Uterine smooth muscle cell (primary cell): ENCODE measurements around the gene SYAP1. TPM values are rescaled to one million over a fixed set of nuclear protein-coding genes. Genes with fewer than 3 reads are reported as not detected.

Experiments
- total RNA-seq: library from RNA; depleted of rRNA; stranded (reverse); fragments of >200 nt; gene quantifications from 2 replicates; pipeline ENCODE4 v1.2.3, GENCODE V29; 2014

Gene SYAP1
- 46.2 and 52.1 TPM in 2 replicates for total RNA-seq

GRCh38 chrX:16719334-16720084 is at the start of gene SYAP1:
Gene SYAP1 (plus strand): TSS chrX:16719612. CDS start chrX:16719725, 113 bp downstream.

GRCh38 chrX:16712548-16713155 is 6.8 kb upstream of the SYAP1 start, which contains the start of gene CTPS2:
Gene CTPS2 (minus strand): TSS chrX:16712669. CDS start chrX:16702902, 9,767 bp downstream.

GRCh38 chrX:16786139-16786790 is 66.9 kb downstream of the SYAP1 start, which contains the start of gene TXLNG:
Gene TXLNG (plus strand): TSS chrX:16786466. CDS start chrX:16786488, 22 bp downstream.

Other genes with a start within 250 kb of the SYAP1 start
- not detected in 2 replicates for gene S100G, start 69.5 kb upstream of the SYAP1 start, total RNA-seq
- gene CTPS2, start 6.9 kb upstream of the SYAP1 start, total RNA-seq: 10.0 and 15.4 TPM in 2 replicates
- 13.1 TPM in 2 replicates for gene TXLNG, start 66.9 kb downstream of the SYAP1 start, total RNA-seq
- gene RBBP7, start 150.8 kb downstream of the SYAP1 start, total RNA-seq: 128 and 236 TPM in 2 replicates
- 0.33 and 0.75 TPM in 2 replicates for gene REPS2, start 227.0 kb downstream of the SYAP1 start, total RNA-seq